Panc1 (cell line): ENCODE results near the gene NSL1.

Source experiments
- POLR2AphosphoS5 ChIP-seq: IDR thresholded peaks from 2 replicates; pipeline ENCODE4 v1.6.1; 2012; ENCODE audit warnings: mild to moderate bottlenecking, low read depth, low read length, moderate library complexity
- SIN3A ChIP-seq: IDR thresholded peaks from 2 replicates; pipeline ENCODE4 v1.6.1; 2012; ENCODE audit warnings: low read depth, mild to moderate bottlenecking, low read length, moderate library complexity, borderline replicate concordance; ENCODE audit not compliant: insufficient read depth
- TF ChIP-seq, protein P1 (sequence below): fragments of 450-650 bp; IDR thresholded peaks from 2 replicates; pipeline ENCODE4 v1.5.1; 2017; ENCODE audit warnings: mild to moderate bottlenecking
- TF ChIP-seq, protein P2 (sequence below), 2 experiments: IDR thresholded peaks; 2 replicates each; pipeline ENCODE4 v1.6.1; 2011 to 2012; ENCODE audit warnings: low read depth in 2 of 2, control low read depth in 1 of 2, low read length in 1 of 2, mild to moderate bottlenecking in 1 of 2, moderate library complexity in 1 of 2; ENCODE audit not compliant: insufficient read depth in 1 of 2

GRCh38 chr1:212722270-212722957, 69.2 kb downstream of the NSL1 start:
- TF ChIP-seq, protein P1, sequence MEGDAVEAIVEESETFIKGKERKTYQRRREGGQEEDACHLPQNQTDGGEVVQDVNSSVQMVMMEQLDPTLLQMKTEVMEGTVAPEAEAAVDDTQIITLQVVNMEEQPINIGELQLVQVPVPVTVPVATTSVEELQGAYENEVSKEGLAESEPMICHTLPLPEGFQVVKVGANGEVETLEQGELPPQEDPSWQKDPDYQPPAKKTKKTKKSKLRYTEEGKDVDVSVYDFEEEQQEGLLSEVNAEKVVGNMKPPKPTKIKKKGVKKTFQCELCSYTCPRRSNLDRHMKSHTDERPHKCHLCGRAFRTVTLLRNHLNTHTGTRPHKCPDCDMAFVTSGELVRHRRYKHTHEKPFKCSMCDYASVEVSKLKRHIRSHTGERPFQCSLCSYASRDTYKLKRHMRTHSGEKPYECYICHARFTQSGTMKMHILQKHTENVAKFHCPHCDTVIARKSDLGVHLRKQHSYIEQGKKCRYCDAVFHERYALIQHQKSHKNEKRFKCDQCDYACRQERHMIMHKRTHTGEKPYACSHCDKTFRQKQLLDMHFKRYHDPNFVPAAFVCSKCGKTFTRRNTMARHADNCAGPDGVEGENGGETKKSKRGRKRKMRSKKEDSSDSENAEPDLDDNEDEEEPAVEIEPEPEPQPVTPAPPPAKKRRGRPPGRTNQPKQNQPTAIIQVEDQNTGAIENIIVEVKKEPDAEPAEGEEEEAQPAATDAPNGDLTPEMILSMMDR, result no peak
- TF ChIP-seq POLR2AphosphoS5 (no peak), SIN3A (no peak)
- TF ChIP-seq, protein P2, sequence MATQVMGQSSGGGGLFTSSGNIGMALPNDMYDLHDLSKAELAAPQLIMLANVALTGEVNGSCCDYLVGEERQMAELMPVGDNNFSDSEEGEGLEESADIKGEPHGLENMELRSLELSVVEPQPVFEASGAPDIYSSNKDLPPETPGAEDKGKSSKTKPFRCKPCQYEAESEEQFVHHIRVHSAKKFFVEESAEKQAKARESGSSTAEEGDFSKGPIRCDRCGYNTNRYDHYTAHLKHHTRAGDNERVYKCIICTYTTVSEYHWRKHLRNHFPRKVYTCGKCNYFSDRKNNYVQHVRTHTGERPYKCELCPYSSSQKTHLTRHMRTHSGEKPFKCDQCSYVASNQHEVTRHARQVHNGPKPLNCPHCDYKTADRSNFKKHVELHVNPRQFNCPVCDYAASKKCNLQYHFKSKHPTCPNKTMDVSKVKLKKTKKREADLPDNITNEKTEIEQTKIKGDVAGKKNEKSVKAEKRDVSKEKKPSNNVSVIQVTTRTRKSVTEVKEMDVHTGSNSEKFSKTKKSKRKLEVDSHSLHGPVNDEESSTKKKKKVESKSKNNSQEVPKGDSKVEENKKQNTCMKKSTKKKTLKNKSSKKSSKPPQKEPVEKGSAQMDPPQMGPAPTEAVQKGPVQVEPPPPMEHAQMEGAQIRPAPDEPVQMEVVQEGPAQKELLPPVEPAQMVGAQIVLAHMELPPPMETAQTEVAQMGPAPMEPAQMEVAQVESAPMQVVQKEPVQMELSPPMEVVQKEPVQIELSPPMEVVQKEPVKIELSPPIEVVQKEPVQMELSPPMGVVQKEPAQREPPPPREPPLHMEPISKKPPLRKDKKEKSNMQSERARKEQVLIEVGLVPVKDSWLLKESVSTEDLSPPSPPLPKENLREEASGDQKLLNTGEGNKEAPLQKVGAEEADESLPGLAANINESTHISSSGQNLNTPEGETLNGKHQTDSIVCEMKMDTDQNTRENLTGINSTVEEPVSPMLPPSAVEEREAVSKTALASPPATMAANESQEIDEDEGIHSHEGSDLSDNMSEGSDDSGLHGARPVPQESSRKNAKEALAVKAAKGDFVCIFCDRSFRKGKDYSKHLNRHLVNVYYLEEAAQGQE (IDR thresholded peaks at IDR 0.05; ENCODE audit: insufficient read depth in 1 of 2, low read depth in 2 of 2, low read length in 1 of 2), result no peak
